ENCODE results near the gene RPS6KB2.
"Not testable (repeated sequence)": the region's sequence is repeated elsewhere in the genome, so short reads cannot be mapped to it uniquely, and the experiment has no call there.

RPS6KB2 gene

GRCh38 chr11:67458266-67458665, 30.0 kb downstream of the RPS6KB2 start:
- no peaks in the 10 kb centered on the region for H3K4me1 ChIP-seq (ENCODE audit: insufficient read depth, low read length)
- no peaks in the 10 kb centered on the region; the same call in 1 of the 2 replicates for H3K27me3 ChIP-seq (ENCODE audit: insufficient read depth, low read length)
- H3K27ac ChIP-seq (ENCODE audit: low read length): no peak overlapping the region
- H3K36me3 ChIP-seq (ENCODE audit: insufficient read depth, low read depth, low read length): no peaks in the 10 kb centered on the region
- H3K9ac ChIP-seq (ENCODE audit: low read depth, low read length): no peak overlapping the region
- no peak overlapping the region for H3K4me3 ChIP-seq (ENCODE audit: low read length)
- H3K9me3 ChIP-seq (ENCODE audit: insufficient read depth, low read depth, low read length): no peaks in the 10 kb centered on the region

DNA sequence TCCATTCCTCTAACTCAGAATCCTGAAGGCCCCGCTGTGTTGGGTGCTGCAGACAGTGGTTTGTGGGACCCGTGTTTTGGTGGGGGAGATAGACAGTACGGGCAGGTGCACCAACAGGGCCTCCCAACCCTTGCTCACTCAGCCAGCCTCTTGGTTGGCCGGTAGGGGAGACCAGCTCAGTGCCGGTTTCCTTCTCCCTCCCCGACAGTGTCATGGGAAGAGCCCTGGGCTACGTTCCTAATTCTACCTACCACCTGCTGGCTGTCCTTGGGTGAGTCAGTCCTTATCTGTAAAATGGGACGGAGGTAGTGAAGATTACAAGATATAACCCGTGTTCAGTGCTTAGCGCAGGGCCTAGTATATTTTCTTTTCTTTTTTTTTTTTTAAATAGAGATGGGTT, 34.9 kb downstream of the RPS6KB2 start:
- no peak overlapping the region for H3K4me3 ChIP-seq (ENCODE audit: low read length)
- no peaks in the 10 kb centered on the region; the same call in 1 of the 2 replicates for H3K27me3 ChIP-seq (ENCODE audit: insufficient read depth, low read length)
- H3K4me1 ChIP-seq (ENCODE audit: insufficient read depth, low read length): peaks cover 8% of the 10 kb centered on the region
- H3K9ac ChIP-seq (ENCODE audit: low read depth, low read length): no peak overlapping the region
- H3K27ac ChIP-seq (ENCODE audit: low read length): no peak overlapping the region
- H3K9me3 ChIP-seq (ENCODE audit: insufficient read depth, low read depth, low read length): no peaks in the 10 kb centered on the region
- no peaks in the 10 kb centered on the region for H3K36me3 ChIP-seq (ENCODE audit: insufficient read depth, low read depth, low read length)

DNA sequence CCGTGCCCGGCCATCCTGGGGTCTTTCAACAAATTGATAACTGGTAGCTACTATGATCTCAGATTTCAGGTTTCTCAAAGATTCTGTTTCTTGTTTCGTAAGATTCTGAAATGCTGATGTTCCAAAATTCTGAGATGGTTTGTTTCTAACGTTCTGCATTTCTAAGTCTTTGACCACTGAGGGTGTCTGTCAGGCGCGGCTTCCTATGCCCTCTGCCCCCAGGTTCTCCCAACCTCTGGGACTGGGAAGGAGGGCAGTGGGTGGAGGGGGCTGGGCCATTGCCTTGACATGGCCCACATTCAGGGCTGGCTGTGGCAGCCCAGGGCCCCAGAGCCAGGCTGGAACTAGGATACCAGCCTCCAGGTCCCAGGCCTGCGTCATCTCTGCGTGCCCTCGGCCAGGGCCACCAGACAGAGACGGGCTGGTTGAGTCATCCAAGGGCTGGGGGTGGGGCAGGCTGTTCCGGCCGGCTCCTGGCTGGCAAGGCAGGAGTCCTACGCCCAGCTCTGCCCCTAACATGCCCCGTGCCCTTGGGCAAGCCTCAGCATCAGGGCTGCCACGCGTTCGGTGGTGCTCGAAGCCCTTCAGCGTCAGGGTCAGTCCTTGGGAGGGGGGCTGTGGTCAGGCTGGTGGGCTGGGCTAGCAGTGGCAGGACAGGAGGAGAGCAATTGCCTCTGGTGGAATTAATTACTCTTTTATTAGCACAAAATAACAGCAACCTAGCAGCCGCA, 35.6 kb downstream of the RPS6KB2 start:
- Histone ChIP-seq H3K27me3 (ENCODE audit: insufficient read depth, low read length) (no peaks in the 10 kb centered on the region; the same call in 1 of the 2 replicates), H3K4me3 (ENCODE audit: low read length) (peak overlapping the region; percentile 95; the same call in 1 of the 2 replicates), H3K9ac (ENCODE audit: low read depth, low read length) (peak overlapping the region; percentile 66; the same call in 1 of the 2 replicates), H3K36me3 (ENCODE audit: insufficient read depth, low read depth, low read length) (no peaks in the 10 kb centered on the region), H3K9me3 (ENCODE audit: insufficient read depth, low read depth, low read length) (no peaks in the 10 kb centered on the region), H3K27ac (ENCODE audit: low read length) (no peak overlapping the region), H3K4me1 (ENCODE audit: insufficient read depth, low read length) (peaks cover 11% of the 10 kb centered on the region)

GRCh38 chr11:67464411-67465188, 36.3 kb downstream of the RPS6KB2 start:
- Histone ChIP-seq H3K9ac (ENCODE audit: low read depth, low read length) (peak overlapping the region; percentile 96), H3K27me3 (ENCODE audit: insufficient read depth, low read length) (no peaks in the 10 kb centered on the region; the same call in 1 of the 2 replicates), H3K4me1 (ENCODE audit: insufficient read depth, low read length) (peaks cover 11% of the 10 kb centered on the region), H3K9me3 (ENCODE audit: insufficient read depth, low read depth, low read length) (no peaks in the 10 kb centered on the region), H3K36me3 (ENCODE audit: insufficient read depth, low read depth, low read length) (no peaks in the 10 kb centered on the region), H3K27ac (ENCODE audit: low read length) (peak overlapping the region; percentile 94), H3K4me3 (ENCODE audit: low read length) (peak overlapping the region; percentile 95)

GRCh38 chr11:67465189-67465510, 36.9 kb downstream of the RPS6KB2 start:
- H3K4me3 ChIP-seq (ENCODE audit: low read length): peak overlapping the region; percentile 95
- peaks cover 11% of the 10 kb centered on the region for H3K4me1 ChIP-seq (ENCODE audit: insufficient read depth, low read length)
- H3K27ac ChIP-seq (ENCODE audit: low read length): peak overlapping the region; percentile 94
- peak overlapping the region; percentile 96; the same call in 1 of the 2 replicates for H3K9ac ChIP-seq (ENCODE audit: low read depth, low read length)
- H3K27me3 ChIP-seq (ENCODE audit: insufficient read depth, low read length): no peaks in the 10 kb centered on the region; the same call in 1 of the 2 replicates
- no peaks in the 10 kb centered on the region for H3K36me3 ChIP-seq (ENCODE audit: insufficient read depth, low read depth, low read length)
- no peaks in the 10 kb centered on the region for H3K9me3 ChIP-seq (ENCODE audit: insufficient read depth, low read depth, low read length)

DNA sequence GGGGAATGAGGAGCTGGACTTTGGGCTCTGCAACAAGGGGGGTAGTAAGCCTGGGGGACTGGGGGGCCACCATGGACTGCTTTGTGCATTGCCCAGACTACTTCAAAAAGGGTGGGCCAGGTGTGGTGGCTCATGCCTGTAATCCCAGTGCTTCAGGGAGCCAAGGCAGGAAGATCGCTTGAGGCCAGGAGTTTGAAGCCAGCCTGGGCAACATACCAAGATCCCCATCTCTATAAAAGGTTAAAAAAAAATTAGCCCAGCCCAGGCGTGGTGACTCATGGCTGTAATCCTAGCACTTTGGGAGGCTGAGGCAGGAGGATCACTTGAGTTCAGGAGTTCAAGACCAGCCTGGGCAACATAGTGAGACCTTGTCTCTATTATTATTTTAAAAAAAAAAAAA, 37.2 kb downstream of the RPS6KB2 start:
- H3K4me3 ChIP-seq (ENCODE audit: low read length): peak overlapping the region; percentile 95
- H3K9me3 ChIP-seq (ENCODE audit: insufficient read depth, low read depth, low read length); H3K36me3 ChIP-seq (ENCODE audit: insufficient read depth, low read depth, low read length); H3K27me3 ChIP-seq (ENCODE audit: insufficient read depth, low read length): not testable (repeated sequence)
- peaks cover 11% of the 10 kb centered on the region for H3K4me1 ChIP-seq (ENCODE audit: insufficient read depth, low read length)
- H3K9ac ChIP-seq (ENCODE audit: low read depth, low read length): peak overlapping the region; percentile 96; the same call in 1 of the 2 replicates
- peak overlapping the region; percentile 94 for H3K27ac ChIP-seq (ENCODE audit: low read length)

DNA sequence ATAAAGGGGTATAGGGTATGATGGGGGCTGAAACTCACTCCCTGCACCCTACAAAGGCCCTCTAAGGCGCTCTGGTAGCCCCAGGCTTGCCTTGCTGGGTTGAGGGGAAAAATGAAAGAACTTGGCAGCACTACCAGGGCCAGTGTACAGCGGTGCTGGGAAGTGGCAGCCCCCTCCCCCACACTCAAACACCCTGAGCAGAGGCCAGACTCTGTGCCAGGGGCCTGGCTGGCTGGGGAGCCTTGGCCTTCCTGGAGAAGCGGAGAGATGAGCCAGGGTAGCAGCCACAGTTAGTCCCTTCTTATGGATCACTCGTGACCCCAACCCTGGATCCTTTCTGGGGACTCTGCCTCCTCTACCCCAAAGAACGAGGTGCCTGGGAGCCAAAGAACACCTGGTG, 38.1 kb downstream of the RPS6KB2 start:
- no peak overlapping the region for H3K9ac ChIP-seq (ENCODE audit: low read depth, low read length)
- H3K36me3 ChIP-seq (ENCODE audit: insufficient read depth, low read depth, low read length): no peaks in the 10 kb centered on the region
- no peak overlapping the region for H3K4me3 ChIP-seq (ENCODE audit: low read length)
- no peaks in the 10 kb centered on the region; the same call in 1 of the 2 replicates for H3K27me3 ChIP-seq (ENCODE audit: insufficient read depth, low read length)
- no peaks in the 10 kb centered on the region for H3K9me3 ChIP-seq (ENCODE audit: insufficient read depth, low read depth, low read length)
- peaks cover 11% of the 10 kb centered on the region for H3K4me1 ChIP-seq (ENCODE audit: insufficient read depth, low read length)
- no peak overlapping the region for H3K27ac ChIP-seq (ENCODE audit: low read length)

- H3K9ac ChIP-seq (ENCODE audit: low read depth, low read length): peak overlapping the region; percentile 27; the same call in 1 of the 2 replicates
- no peak overlapping the region for H3K27ac ChIP-seq (ENCODE audit: low read length)
- H3K36me3 ChIP-seq (ENCODE audit: insufficient read depth, low read depth, low read length): no peaks in the 10 kb centered on the region
- peaks cover 11% of the 10 kb centered on the region for H3K4me1 ChIP-seq (ENCODE audit: insufficient read depth, low read length)
- no peaks in the 10 kb centered on the region for H3K9me3 ChIP-seq (ENCODE audit: insufficient read depth, low read depth, low read length)
- H3K27me3 ChIP-seq (ENCODE audit: insufficient read depth, low read length): no peaks in the 10 kb centered on the region; the same call in 1 of the 2 replicates
- H3K4me3 ChIP-seq (ENCODE audit: low read length): no peak overlapping the region
Observed at GRCh38 chr11:67466962-67467771, 38.9 kb downstream of the RPS6KB2 start.

- Histone ChIP-seq H3K9me3 (ENCODE audit: insufficient read depth, low read depth, low read length) (no peaks in the 10 kb centered on the region), H3K36me3 (ENCODE audit: insufficient read depth, low read depth, low read length) (no peaks in the 10 kb centered on the region), H3K4me1 (ENCODE audit: insufficient read depth, low read length) (peaks cover 11% of the 10 kb centered on the region), H3K4me3 (ENCODE audit: low read length) (peak overlapping the region; percentile 69), H3K9ac (ENCODE audit: low read depth, low read length) (peak overlapping the region; percentile 64; the same call in 1 of the 2 replicates), H3K27me3 (ENCODE audit: insufficient read depth, low read length) (no peaks in the 10 kb centered on the region; the same call in 1 of the 2 replicates), H3K27ac (ENCODE audit: low read length) (no peak overlapping the region)
Observed at GRCh38 chr11:67468056-67468455, 39.8 kb downstream of the RPS6KB2 start.

GRCh38 chr11:67468456-67468758, 40.1 kb downstream of the RPS6KB2 start:
- Histone ChIP-seq H3K4me3 (ENCODE audit: low read length) (peak overlapping the region; percentile 69), H3K27me3 (ENCODE audit: insufficient read depth, low read length) (no peaks in the 10 kb centered on the region; the same call in 1 of the 2 replicates), H3K36me3 (ENCODE audit: insufficient read depth, low read depth, low read length) (no peaks in the 10 kb centered on the region), H3K4me1 (ENCODE audit: insufficient read depth, low read length) (peaks cover 11% of the 10 kb centered on the region), H3K27ac (ENCODE audit: low read length) (no peak overlapping the region), H3K9ac (ENCODE audit: low read depth, low read length) (peak overlapping the region; percentile 64; the same call in 1 of the 2 replicates), H3K9me3 (ENCODE audit: insufficient read depth, low read depth, low read length) (no peaks in the 10 kb centered on the region)

DNA sequence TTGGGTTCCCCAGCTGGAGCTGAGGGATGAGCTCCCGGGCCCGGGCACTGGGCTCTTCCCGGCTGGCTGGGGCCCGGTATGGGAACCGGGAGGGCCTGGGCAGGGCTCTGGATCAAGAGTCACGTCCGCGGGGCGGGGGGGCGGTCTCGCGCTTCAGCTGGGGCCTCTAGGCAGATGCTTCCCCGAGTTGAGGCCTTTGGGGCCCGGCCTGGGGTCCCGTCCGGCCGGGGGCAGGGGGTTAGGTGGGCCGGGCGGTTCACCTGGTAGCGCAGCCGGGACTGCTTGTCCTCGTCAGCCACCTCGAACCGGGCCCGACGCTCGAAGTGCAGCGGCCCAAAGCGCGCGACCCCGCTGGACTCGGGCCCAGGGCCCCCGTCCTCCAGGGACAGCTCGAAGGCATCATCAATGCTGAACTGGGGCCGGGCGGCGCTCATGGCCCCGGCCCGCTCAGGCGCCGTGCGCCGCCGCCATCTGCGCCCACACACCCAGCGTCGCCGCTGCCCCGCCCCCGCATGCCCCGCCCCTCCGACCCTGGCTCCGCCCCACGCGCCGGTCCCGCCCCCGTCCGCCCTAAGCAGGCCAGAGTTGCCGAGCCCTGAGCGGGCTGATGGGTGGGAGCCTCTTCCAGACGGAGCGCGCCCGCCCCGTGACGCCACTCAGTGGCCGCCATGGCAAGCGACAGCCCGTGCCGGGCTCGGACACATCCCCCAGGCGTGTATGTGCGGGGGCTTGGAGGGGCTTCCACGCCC, 40.6 kb downstream of the RPS6KB2 start, which contains the start of gene TMEM134:
Gene TMEM134 (minus strand): TSS at position 493 of the 749 bp plus-strand sequence. CDS start 59 bp downstream, at position 434.
- H3K4me3 ChIP-seq (ENCODE audit: low read length): peak within 1 kb of the TSS; percentile 69

More for the DNA sequence above, 40.6 kb downstream of the RPS6KB2 start, which contains the start of gene TMEM134:
- Histone ChIP-seq H3K4me1 (ENCODE audit: insufficient read depth, low read length) (peaks cover 11% of the 10 kb centered on the region), H3K36me3 (ENCODE audit: insufficient read depth, low read depth, low read length) (no peaks in the 10 kb centered on the region), H3K27me3 (ENCODE audit: insufficient read depth, low read length) (no peaks in the 10 kb centered on the region; the same call in 1 of the 2 replicates), H3K9me3 (ENCODE audit: insufficient read depth, low read depth, low read length) (no peaks in the 10 kb centered on the region), H3K27ac (ENCODE audit: low read length) (no peak within 1 kb of the TSS), H3K9ac (ENCODE audit: low read depth, low read length) (peak within 1 kb of the TSS; percentile 64)
